Panc1 (cell line): ENCODE data around the gene SERGEF. TPM values are rescaled to one million over a fixed set of nuclear protein-coding genes. Genes with fewer than 3 reads are reported as not detected.

Experiments used
- ATAC-seq: fragments of 200-7000 bp; cut with Tn5 transposase; 2 replicates; pipeline ENCODE4 v1.9.1; 2020; ENCODE audit warnings: mild to moderate bottlenecking, moderate library complexity
- BruUV-seq: library from RNA; stranded (reverse); fragments of 400-500 nt; replicated peaks from 2 replicates; lab custom pipeline; 2021; lab: Mats Ljungman, UMichigan
- CTCF ChIA-PET: fragments of 300-600 bp; sonication (Branson Sonifier 250); formaldehyde crosslinking; loops from one replicate; lab custom pipeline; 2022; ENCODE audit warnings: antibody characterized with exemption; lab: Charles Lee
- POLR2A ChIA-PET: fragments of 300-600 bp; sonication (Branson Sonifier 250); formaldehyde crosslinking; loops from one replicate; lab custom pipeline; 2022; ENCODE audit warnings: antibody characterized with exemption; lab: Charles Lee
- DNase-seq: peaks from one replicate; pipeline ENCODE4 v3.0.0-alpha.2; 2010; ENCODE audit warnings: low read depth, low spot score
- H3K27ac ChIP-seq: 2 replicates; pipeline ENCODE4 v1.5.1; 2011; ENCODE audit warnings: mild to moderate bottlenecking, low read length, inconsistent platforms
- H3K27me3 ChIP-seq: fragments of 200-500 bp; sonication (Bioruptor generic); 2 replicates; pipeline ENCODE4 v1.6.0; 2014; ENCODE audit warnings: low read length, inconsistent platforms; ENCODE audit not compliant: control insufficient read depth, insufficient read depth
- H3K36me3 ChIP-seq: fragments of 200-500 bp; sonication (Bioruptor generic); 2 replicates; pipeline ENCODE4 v1.5.1; 2014; ENCODE audit warnings: inconsistent platforms, mild to moderate bottlenecking, low read length, moderate library complexity; ENCODE audit not compliant: control insufficient read depth, insufficient read depth
- H3K4me1 ChIP-seq: 2 replicates; pipeline ENCODE4 v1.5.1; 2011; ENCODE audit warnings: inconsistent platforms, mild to moderate bottlenecking, low read length, moderate library complexity; ENCODE audit not compliant: control insufficient read depth, insufficient read depth
- H3K4me3 ChIP-seq, 2 experiments: 2 replicates each; pipeline ENCODE4 v1.5.1; 2011 to 2012; ENCODE audit warnings: low read depth in 2 of 2, low read length in 2 of 2, mild to moderate bottlenecking in 2 of 2, inconsistent platforms in 1 of 2, moderate library complexity in 1 of 2
- H3K9me3 ChIP-seq: fragments of 200-500 bp; sonication (Bioruptor generic); 2 replicates; pipeline ENCODE4 v1.5.1; 2014; ENCODE audit warnings: low read depth, mild to moderate bottlenecking, inconsistent platforms, low read length, moderate library complexity; ENCODE audit not compliant: control insufficient read depth, insufficient read depth
- CTCF ChIP-seq: fragments of 450-650 bp; IDR thresholded peaks from 2 replicates; pipeline ENCODE4 v1.5.1; 2017; ENCODE audit warnings: mild to moderate bottlenecking
- POLR2AphosphoS5 ChIP-seq: IDR thresholded peaks from 2 replicates; pipeline ENCODE4 v1.6.1; 2012; ENCODE audit warnings: mild to moderate bottlenecking, low read depth, low read length, moderate library complexity
- TCF7L2 ChIP-seq: IDR thresholded peaks from 2 replicates; pipeline ENCODE4 v1.6.1; 2011; ENCODE audit warnings: mild to moderate bottlenecking, low read depth, low read length, inconsistent platforms
- in situ Hi-C: cut with HindIII; loops from 2 replicates; pipeline ENCODE4 v1.10.0; 2016; ENCODE audit warnings: low sequenced_read_pairs, low pct_unique_long_range_greater_than_20kb
- intact Hi-C: fragments of 100-400 bp; cut with micrococcal nuclease; formaldehyde crosslinking; loops from one replicate; pipeline ENCODE4 v1.10.0; 2022; ENCODE audit not compliant: unreplicated experiment
- total RNA-seq: library from RNA; stranded (reverse); gene quantifications from one replicate; pipeline ENCODE4 v1.2.1, GENCODE V29; 2021; ENCODE audit not compliant: unreplicated experiment

The SERGEF gene
- total RNA-seq, 1 experiment from 2014 or later: 35.5 TPM

DNA sequence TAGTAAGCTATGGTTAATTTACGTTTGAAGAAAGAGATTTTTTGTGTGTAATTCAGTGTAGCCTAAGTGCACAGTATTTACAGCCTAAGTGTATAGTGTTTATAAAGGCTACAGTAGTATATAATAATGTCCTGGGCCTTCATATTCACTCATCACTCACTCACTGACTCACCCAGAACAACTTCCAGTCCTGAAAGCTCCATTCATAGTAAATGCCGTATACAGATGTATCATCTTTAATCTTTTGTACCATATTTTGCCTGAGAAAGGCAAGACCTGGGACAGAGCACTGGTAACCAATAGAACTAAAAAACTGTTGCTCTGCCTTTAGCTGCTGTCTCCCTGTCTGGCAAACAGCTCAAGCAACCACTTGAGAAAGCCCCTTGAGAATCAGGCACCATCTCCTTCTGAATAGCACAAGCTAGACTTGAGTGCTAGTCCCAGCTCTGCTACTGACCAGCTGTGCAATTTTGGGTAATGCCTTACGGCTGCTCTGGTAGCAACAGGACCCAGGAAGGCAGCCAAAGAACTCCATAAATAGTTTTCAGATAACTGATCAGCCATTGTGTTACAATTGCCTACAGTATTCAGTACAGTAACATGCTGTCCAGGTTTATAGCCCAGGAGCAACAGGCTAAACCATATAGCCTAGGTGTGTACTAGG is 146.9 kb downstream of the SERGEF start:
- Histone ChIP-seq H3K27me3 (no peaks in the 10 kb centered on the region), H3K36me3 (no peaks in the 10 kb centered on the region), H3K4me1 (no peaks in the 10 kb centered on the region), H3K27ac (no peak overlapping the region), H3K4me3 (no peak overlapping the region), H3K9me3 (no peaks in the 10 kb centered on the region)
- ATAC-seq (no peak), DNase-seq (no peak)
- intact Hi-C loops: no loop called here
- POLR2A ChIA-PET: no interaction called here
- in situ Hi-C loops: no loop called here
- no peak for TF ChIP-seq POLR2AphosphoS5
- CTCF ChIA-PET: interaction anchor here (1.1 kb wide), 1 partner anchor 135 kb away, joined by 3 read pairs; no protein-coding TSS in a partner anchor
- BruUV-seq: no TSS peak

GRCh38 chr11:17864478-17864941 is 148.3 kb downstream of the SERGEF start:
- Histone ChIP-seq H3K4me3 (no peak overlapping the region), H3K36me3 (no peaks in the 10 kb centered on the region), H3K4me1 (no peaks in the 10 kb centered on the region), H3K9me3 (no peaks in the 10 kb centered on the region), H3K27me3 (no peaks in the 10 kb centered on the region), H3K27ac (no peak overlapping the region)
- CTCF ChIA-PET: interaction anchor here (0.9 to 1.1 kb wide), 2 partner anchors 134 to 135 kb away, joined by 3 read pairs; no protein-coding TSS in a partner anchor
- POLR2A ChIA-PET: no interaction called here
- no TSS peak for BruUV-seq
- intact Hi-C loops (no loop called here), in situ Hi-C loops (no loop called here)
- no peak for DNase-seq
- TF ChIP-seq CTCF: peak; percentile 77
- no peak for TF ChIP-seq TCF7L2
- no peak for ATAC-seq

GRCh38 chr11:17861036-17861755 is 151.7 kb downstream of the SERGEF start:
- Histone ChIP-seq H3K27me3 (no peaks in the 10 kb centered on the region), H3K36me3 (no peaks in the 10 kb centered on the region), H3K4me3 (no peak overlapping the region), H3K27ac (no peak overlapping the region), H3K9me3 (no peaks in the 10 kb centered on the region), H3K4me1 (no peaks in the 10 kb centered on the region)
- ChIA-PET CTCF (no interaction called here), POLR2A (no interaction called here)
- ATAC-seq: no peak
- intact Hi-C loops: no loop called here
- TF ChIP-seq TCF7L2: no peak
- no peak for TF ChIP-seq CTCF
- in situ Hi-C loops: no loop called here
- BruUV-seq: no TSS peak
- no peak for DNase-seq
